H9 (cell line): Measurements from ENCODE around the gene STAU1. TPM values are rescaled to one million over a fixed set of nuclear protein-coding genes. Genes with fewer than 3 reads are reported as not detected.

Experiments
- DNase-seq: peaks from one replicate; pipeline ENCODE4 v3.0.0-alpha.2; 2017
- H2AFZ ChIP-seq: one replicate; pipeline ENCODE4 v1.6.1; 2013; ENCODE audit warnings: mild to moderate bottlenecking, low read length, control low read depth, moderate library complexity
- H2AK5ac ChIP-seq: 2 replicates; pipeline ENCODE4 v1.6.1; 2013; ENCODE audit warnings: low read length, control low read depth, mixed read lengths; ENCODE audit not compliant: insufficient read length
- H2BK120ac ChIP-seq: one replicate; pipeline ENCODE4 v1.6.1; 2013; ENCODE audit warnings: low read depth, mild to moderate bottlenecking, low read length, control low read depth, inconsistent platforms; ENCODE audit not compliant: poor library complexity, severe bottlenecking
- H2BK12ac ChIP-seq: 2 replicates; pipeline ENCODE4 v1.6.1; 2013; ENCODE audit warnings: low read length, control low read depth, mixed read lengths, low read depth; ENCODE audit not compliant: insufficient read length
- H2BK15ac ChIP-seq: 2 replicates; pipeline ENCODE4 v1.6.1; 2013; ENCODE audit warnings: low read depth, low read length, control low read depth
- H2BK20ac ChIP-seq: one replicate; pipeline ENCODE4 v1.6.1; 2013; ENCODE audit warnings: low read depth, mild to moderate bottlenecking, low read length, control low read depth, inconsistent platforms; ENCODE audit not compliant: poor library complexity, severe bottlenecking
- H2BK5ac ChIP-seq: 2 replicates; pipeline ENCODE4 v1.6.1; 2013; ENCODE audit warnings: low read length, control low read depth, mixed read lengths; ENCODE audit not compliant: insufficient read length
- H3K14ac ChIP-seq: 2 replicates; pipeline ENCODE4 v1.6.1; 2013; ENCODE audit warnings: low read length, control low read depth; ENCODE audit not compliant: insufficient read depth
- H3K18ac ChIP-seq: 2 replicates; pipeline ENCODE4 v1.6.1; 2013; ENCODE audit warnings: low read depth, mild to moderate bottlenecking, mixed read lengths, low read length, control low read depth; ENCODE audit not compliant: insufficient read length
- H3K23ac ChIP-seq: 2 replicates; pipeline ENCODE4 v1.6.1; 2013; ENCODE audit warnings: low read length, control low read depth, mixed read lengths, low read depth; ENCODE audit not compliant: insufficient read length
- H3K23me2 ChIP-seq: 2 replicates; pipeline ENCODE4 v1.6.1; 2013; ENCODE audit warnings: low read depth, mild to moderate bottlenecking, mixed read lengths, low read length, control low read depth; ENCODE audit not compliant: insufficient read length, poor library complexity, severe bottlenecking
- H3K27ac ChIP-seq: 2 replicates; pipeline ENCODE4 v1.5.1; 2013; ENCODE audit warnings: low read length, control low read depth, mixed read lengths, low read depth; ENCODE audit not compliant: insufficient read length
- H3K27me3 ChIP-seq: 2 replicates; pipeline ENCODE4 v1.6.1; 2013; ENCODE audit warnings: low read length, control low read depth, inconsistent platforms; ENCODE audit not compliant: insufficient read depth
- H3K4ac ChIP-seq: 2 replicates; pipeline ENCODE4 v1.6.1; 2013; ENCODE audit warnings: low read depth, mild to moderate bottlenecking, control low read depth, inconsistent platforms, low read length, moderate library complexity
- H3K4me1 ChIP-seq: 2 replicates; pipeline ENCODE4 v1.6.1; 2013; ENCODE audit warnings: low read length, control low read depth, inconsistent platforms; ENCODE audit not compliant: insufficient read depth
- H3K4me2 ChIP-seq: 2 replicates; pipeline ENCODE4 v1.6.1; 2013; ENCODE audit warnings: low read length, control low read depth, mixed read lengths; ENCODE audit not compliant: insufficient read length, insufficient read depth
- H3K56ac ChIP-seq: 2 replicates; pipeline ENCODE4 v1.6.1; 2013; ENCODE audit warnings: low read depth, mild to moderate bottlenecking, mixed read lengths, low read length, control low read depth; ENCODE audit not compliant: insufficient read length
- H3K79me1 ChIP-seq: 2 replicates; pipeline ENCODE4 v1.6.1; 2013; ENCODE audit warnings: low read depth, mild to moderate bottlenecking, moderate library complexity, low read length, control low read depth, inconsistent platforms; ENCODE audit not compliant: insufficient read depth, poor library complexity, severe bottlenecking
- H3K79me2 ChIP-seq: 2 replicates; pipeline ENCODE4 v1.6.1; 2013; ENCODE audit warnings: low read length, control low read depth, inconsistent platforms; ENCODE audit not compliant: insufficient read depth
- H3K9ac ChIP-seq: 2 replicates; pipeline ENCODE4 v1.6.1; 2013; ENCODE audit warnings: low read length, control low read depth, mixed read lengths; ENCODE audit not compliant: insufficient read length; ENCODE audit errors: extremely low read depth
- H3K9me3 ChIP-seq: one replicate; pipeline ENCODE4 v1.6.1; 2013; ENCODE audit warnings: low read depth, low read length, inconsistent platforms; ENCODE audit not compliant: control insufficient read depth
- H3T11ph ChIP-seq: one replicate; pipeline ENCODE4 v1.6.1; 2013; ENCODE audit warnings: mild to moderate bottlenecking, low read length, control low read depth, inconsistent platforms
- H4K20me1 ChIP-seq: one replicate; pipeline ENCODE4 v1.6.1; 2013; ENCODE audit not compliant: control insufficient read depth, insufficient read length, insufficient read depth
- H4K5ac ChIP-seq: 2 replicates; pipeline ENCODE4 v1.6.1; 2013; ENCODE audit warnings: low read depth, mild to moderate bottlenecking, mixed read lengths, low read length, control low read depth; ENCODE audit not compliant: insufficient read length
- H4K8ac ChIP-seq: replicated peaks from 2 replicates; pipeline ENCODE4 v1.6.1; 2013; ENCODE audit warnings: low read length, control low read depth, mixed read lengths, low read depth; ENCODE audit not compliant: insufficient read length
- H4K91ac ChIP-seq: 2 replicates; pipeline ENCODE4 v1.6.1; 2013; ENCODE audit warnings: low read depth, mild to moderate bottlenecking, moderate library complexity, mixed read lengths, low read length, control low read depth; ENCODE audit not compliant: insufficient read length
- H3K27ac Mint-ChIP-seq, 3 experiments: 2 replicates in 2 of 3; 3 replicates in 1 of 3; pipeline ENCODE4 v1.8.0; 2020 to 2021; ENCODE audit warnings: mixed read lengths in 3 of 3, mild to moderate bottlenecking in 1 of 3, moderate library complexity in 1 of 3
- H3K27me3 Mint-ChIP-seq: 2 replicates; pipeline ENCODE4 v1.8.0; 2021; ENCODE audit warnings: low read depth, mild to moderate bottlenecking, moderate library complexity, mixed read lengths
- H3K36me3 Mint-ChIP-seq, 3 experiments: 2 replicates in 2 of 3; 3 replicates in 1 of 3; pipeline ENCODE4 v1.8.0; 2020 to 2021; ENCODE audit warnings: low read depth in 3 of 3, mixed read lengths in 3 of 3; ENCODE audit not compliant: insufficient read depth in 1 of 3
- H3K4me1 Mint-ChIP-seq, 2 experiments: 2 replicates each; pipeline ENCODE4 v1.8.0; 2020; ENCODE audit warnings: mixed read lengths in 2 of 2
- H3K4me3 Mint-ChIP-seq, 2 experiments: 2 replicates in 1 of 2; 3 replicates in 1 of 2; pipeline ENCODE4 v1.8.0; 2020 to 2021; ENCODE audit warnings: mild to moderate bottlenecking in 2 of 2, mixed read lengths in 2 of 2, moderate library complexity in 1 of 2
- H3K9me3 Mint-ChIP-seq, 2 experiments: 2 replicates in 1 of 2; 3 replicates in 1 of 2; pipeline ENCODE4 v1.8.0; 2020; ENCODE audit warnings: mild to moderate bottlenecking in 2 of 2, mixed read lengths in 2 of 2, moderate library complexity in 1 of 2
- CTCF ChIP-seq: fragments of 200-600 bp; sonication (generic); conservative IDR thresholded peaks from 3 replicates; pipeline ENCODE4 v1.8.0; 2021; ENCODE audit warnings: antibody characterized with exemption, mild to moderate bottlenecking
- WGBS: extraction: QIAGEN DNeasy Blood & Tissue Kit; methylation state at CpG from one replicate; pipeline ENCODE4 v1.1.7; 2013; ENCODE audit warnings: missing lambda C conversion rate, low lambda C conversion rate, mixed read lengths; ENCODE audit not compliant: insufficient read length; ENCODE audit errors: extremely low coverage; 5-methylcytosine and 5-hydroxymethylcytosine counted together
- total RNA-seq: library from RNA; stranded (reverse); gene quantifications from 2 replicates; pipeline ENCODE4 v1.2.1, GENCODE V29; 2021

STAU1 gene
- total RNA-seq, 1 experiment from 2014 or later, result 106 TPM

GRCh38 chr20:49203746-49204145 is 15.6 kb upstream of the STAU1 start:
- Histone ChIP-seq H3K27me3 (no peaks in the 10 kb centered on the region), H4K20me1 (no peaks in the 10 kb centered on the region), H3K79me2 (no peaks in the 10 kb centered on the region), H4K5ac (no peak overlapping the region), H3K4me2 (no peak overlapping the region), H2BK15ac (no peak overlapping the region), H3K79me1 (no peaks in the 10 kb centered on the region), H3K4ac (no peak overlapping the region), H2AK5ac (no peak overlapping the region), H4K91ac (no peak overlapping the region), H2BK120ac (no peak overlapping the region), H3K9ac (no peak overlapping the region), H3K4me1 (no peaks in the 10 kb centered on the region), H2AFZ (no peak overlapping the region), H3K9me3 (no peaks in the 10 kb centered on the region), H3K18ac (no peak overlapping the region), H4K8ac (no peak overlapping the region), H3K23ac (no peak overlapping the region), H2BK5ac (no peak overlapping the region), H3K27ac (no peak overlapping the region), H3K23me2 (no peaks in the 10 kb centered on the region), H2BK20ac (no peak overlapping the region), H3T11ph (no peak overlapping the region), H2BK12ac (no peak overlapping the region), H3K56ac (no peak overlapping the region), H3K14ac (no peak overlapping the region)
- no peak for TF ChIP-seq CTCF
- WGBS, result no CpG with 5 or more reads among the region's 9 CpGs
- no peaks in the 10 kb centered on the region for H3K4me1 Mint-ChIP-seq
- DNase-seq, result no peak
- no peaks in the 10 kb centered on the region for H3K36me3 Mint-ChIP-seq
- H3K4me3 Mint-ChIP-seq, result no peak overlapping the region
- no peak overlapping the region; a peak in 1 of 7 replicates for H3K27ac Mint-ChIP-seq
- no peaks in the 10 kb centered on the region for H3K27me3 Mint-ChIP-seq
- 0 out of 5 replicates have a peak, but pooled peaks cover 0 to 2% of the 10 kb centered on the region in 2 experiments for H3K9me3 Mint-ChIP-seq
